ENCODE measurements around the gene STX18.

STX18 gene

GRCh38 chr4:4395849-4396627 is 145.8 kb downstream of the STX18 start:
- no peak for FAIRE-seq

GRCh38 chr4:4395371-4395770 is 146.5 kb downstream of the STX18 start:
- no peak for FAIRE-seq

- FAIRE-seq: no peak
These were observed 147.2 kb downstream of the STX18 start for GRCh38 chr4:4394644-4395043.

GRCh38 chr4:4392501-4393183 is 149.2 kb downstream of the STX18 start:
- no peak for FAIRE-seq

- no peak for FAIRE-seq
These were observed 150.0 kb downstream of the STX18 start for GRCh38 chr4:4391866-4392265.

GRCh38 chr4:4390515-4391240 is 151.2 kb downstream of the STX18 start:
- no peak for FAIRE-seq

GRCh38 chr4:4390046-4390445 is 151.8 kb downstream of the STX18 start:
- FAIRE-seq: no peak

- FAIRE-seq: no peak
These were observed 152.8 kb downstream of the STX18 start for GRCh38 chr4:4388836-4389575.

- no peak for FAIRE-seq
These were observed 153.5 kb downstream of the STX18 start for GRCh38 chr4:4388311-4388790.

- FAIRE-seq: no peak
These were observed 154.1 kb downstream of the STX18 start for GRCh38 chr4:4387531-4388310.

GRCh38 chr4:4386736-4387392 is 155.0 kb downstream of the STX18 start, which contains the start of gene NSG1:
Gene NSG1 (plus strand): TSS chr4:4387102. CDS start chr4:4387630, 528 bp downstream.
- FAIRE-seq: no peak

GRCh38 chr4:4386296-4386735 is 155.5 kb downstream of the STX18 start:
- no peak for FAIRE-seq

- no peak for FAIRE-seq
These were observed 156.0 kb downstream of the STX18 start for GRCh38 chr4:4385729-4386295.

GRCh38 chr4:4384837-4385236 is 157.0 kb downstream of the STX18 start:
- no peak for FAIRE-seq

- no peak for FAIRE-seq
These were observed 158.8 kb downstream of the STX18 start for GRCh38 chr4:4383085-4383484.

GRCh38 chr4:4379540-4380087 is 162.2 kb downstream of the STX18 start:
- FAIRE-seq: no peak

GRCh38 chr4:4377732-4378460 is 164.0 kb downstream of the STX18 start:
- no peak for FAIRE-seq

GRCh38 chr4:4377191-4377590 is 164.7 kb downstream of the STX18 start:
- FAIRE-seq: no peak

GRCh38 chr4:4376074-4376473 is 165.8 kb downstream of the STX18 start:
- no peak for FAIRE-seq

Measured in colon (tissue), 2 donors.